UCSD-AML1 (cell line): ENCODE measurements around the gene RNPEP.
"Not testable (repeated sequence)": the region's sequence is repeated elsewhere in the genome, so short reads cannot be mapped to it uniquely, and the experiment has no call there.

Experiments
- DNase-seq: peaks from one replicate; lab custom pipeline; 2025; ENCODE audit not compliant: unreplicated experiment; lab: John Stamatoyannopoulos, UW

Gene RNPEP

GRCh38 chr1:201955729-201956143 is 26.7 kb upstream of the RNPEP start:
- no peak for DNase-seq

- no peak for DNase-seq
Measured at GRCh38 chr1:201958348-201958747, 24.1 kb upstream of the RNPEP start.

- DNase-seq: not testable (repeated sequence)
Measured at GRCh38 chr1:201962382-201962781, 20.1 kb upstream of the RNPEP start.

- DNase-seq: no peak
Measured at GRCh38 chr1:201964261-201964660, 18.2 kb upstream of the RNPEP start.

GRCh38 chr1:201966171-201966570 is 16.3 kb upstream of the RNPEP start:
- no peak for DNase-seq

- DNase-seq: no peak
Measured at GRCh38 chr1:201968202-201968925, 14.1 kb upstream of the RNPEP start.

- no peak for DNase-seq
Measured at GRCh38 chr1:201970334-201971159, 11.9 kb upstream of the RNPEP start.

- DNase-seq: no peak
Measured at GRCh38 chr1:201982082-201982622, 296 bp upstream of the RNPEP start.

- DNase-seq: no peak
Measured at GRCh38 chr1:201983380-201983805, 945 bp downstream of the RNPEP start.

GRCh38 chr1:201984446-201984845 is 2.0 kb downstream of the RNPEP start:
- no peak for DNase-seq

- DNase-seq: no peak
Measured at GRCh38 chr1:201985355-201985754, 2.9 kb downstream of the RNPEP start.

GRCh38 chr1:201988601-201989000 is 6.2 kb downstream of the RNPEP start:
- no peak for DNase-seq

- DNase-seq: no peak
Measured at GRCh38 chr1:201989354-201990128, 7.1 kb downstream of the RNPEP start.

GRCh38 chr1:201990427-201990826 is 8.0 kb downstream of the RNPEP start:
- no peak for DNase-seq

GRCh38 chr1:201999625-202000238 is 17.3 kb downstream of the RNPEP start:
- DNase-seq: no peak

- no peak for DNase-seq
Measured at GRCh38 chr1:202002507-202002906, 20.1 kb downstream of the RNPEP start.

- no peak for DNase-seq
Measured at GRCh38 chr1:202004711-202005110, 22.3 kb downstream of the RNPEP start.

- DNase-seq: no peak
Measured at GRCh38 chr1:202005958-202006357, 23.5 kb downstream of the RNPEP start.

- no peak for DNase-seq
Measured at GRCh38 chr1:202007304-202007703, 24.9 kb downstream of the RNPEP start.

- no peak for DNase-seq
Measured at GRCh38 chr1:202007805-202008489, 25.5 kb downstream of the RNPEP start.
